Measurements from ENCODE around the gene RAET1G.

- TF ChIP-seq POLR2AphosphoS5 (IDR thresholded peaks at IDR 0.05; ENCODE audit: low read depth, low read length) (no peak), TAF1 (IDR thresholded peaks at IDR 0.05; ENCODE audit: borderline replicate concordance, insufficient read depth, low read length) (no peak), SIN3A (IDR thresholded peaks at IDR 0.05; ENCODE audit: borderline replicate concordance, insufficient read depth, low read length) (no peak)
Observed at GRCh38 chr6:149904661-149905370, 18.1 kb downstream of the RAET1G start.

Measured in PFSK-1 (cell line).